Activated B cell treated with CpG ODN at 0.5 μM for 24 hours (primary cell): ENCODE results near the gene ITPR3. TPM values are rescaled to one million over a fixed set of nuclear protein-coding genes. Genes with fewer than 3 reads are reported as not detected.

Experiments used
- ATAC-seq: fragments of 200-7000 bp; cut with Tn5 transposase; one replicate; pipeline ENCODE4 v1.10.0; 2021; ENCODE audit warnings: low read depth, mild to moderate bottlenecking, moderate library complexity
- CTCF ChIA-PET: fragments of 350-600 bp; sonication (Branson Sonifier 250); formaldehyde crosslinking; loops from one replicate; lab custom pipeline; 2021; ENCODE audit warnings: antibody characterized with exemption; lab: Charles Lee
- POLR2A ChIA-PET: fragments of 350-600 bp; sonication (Branson Sonifier 250); formaldehyde crosslinking; loops from one replicate; lab custom pipeline; 2021; ENCODE audit warnings: antibody characterized with exemption; lab: Charles Lee
- DNase-seq: peaks from one replicate; pipeline ENCODE4 v3.0.0; 2022
- H3K27ac Mint-ChIP-seq: one replicate; pipeline ENCODE4 v1.8.0; 2020; ENCODE audit warnings: mixed read lengths
- H3K27me3 Mint-ChIP-seq: one replicate; pipeline ENCODE4 v1.8.0; 2021; ENCODE audit warnings: mixed read lengths
- H3K36me3 Mint-ChIP-seq: one replicate; pipeline ENCODE4 v1.8.0; 2021; ENCODE audit warnings: low read depth, mixed read lengths
- H3K4me1 Mint-ChIP-seq: one replicate; pipeline ENCODE4 v1.8.0; 2021; ENCODE audit warnings: mixed read lengths
- H3K4me3 Mint-ChIP-seq: one replicate; pipeline ENCODE4 v1.8.0; 2020; ENCODE audit warnings: mild to moderate bottlenecking, mixed read lengths
- H3K9me3 Mint-ChIP-seq: one replicate; pipeline ENCODE4 v1.8.0; 2020; ENCODE audit warnings: mixed read lengths
- CTCF ChIP-seq: fragments of 200-600 bp; IDR thresholded peaks from one replicate; pipeline ENCODE4 v1.8.0; 2022; ENCODE audit warnings: antibody characterized with exemption, mild to moderate bottlenecking
- intact Hi-C: fragments of 100-400 bp; cut with micrococcal nuclease; formaldehyde crosslinking; loops from one replicate; pipeline ENCODE4 v1.15.1; 2024
- total RNA-seq: library from RNA; stranded (reverse); gene quantifications from 2 replicates; pipeline ENCODE4 v1.2.3, GENCODE V29; 2022

ITPR3 gene
- total RNA-seq, 1 donor from 2014 or later = 35.5 TPM

- ATAC-seq (no peak), DNase-seq (no peak)
- peaks cover 2% of the 10 kb centered on the region for H3K36me3 Mint-ChIP-seq
- ChIA-PET POLR2A (no interaction called here), CTCF (interaction anchor here (0.6 kb wide), 1 partner anchor 14 kb away, joined by 3 read pairs; no protein-coding TSS in a partner anchor)
- H3K27ac Mint-ChIP-seq = no peak overlapping the region
- intact Hi-C loops = no loop called here
- H3K27me3 Mint-ChIP-seq = no peaks in the 10 kb centered on the region
- H3K4me3 Mint-ChIP-seq = no peak overlapping the region
- no peak for TF ChIP-seq CTCF
- H3K4me1 Mint-ChIP-seq = peaks cover 29% of the 10 kb centered on the region
- no peaks in the 10 kb centered on the region for H3K9me3 Mint-ChIP-seq
Observed at GRCh38 chr6:33716379-33716778, 95.3 kb downstream of the ITPR3 start.

DNA sequence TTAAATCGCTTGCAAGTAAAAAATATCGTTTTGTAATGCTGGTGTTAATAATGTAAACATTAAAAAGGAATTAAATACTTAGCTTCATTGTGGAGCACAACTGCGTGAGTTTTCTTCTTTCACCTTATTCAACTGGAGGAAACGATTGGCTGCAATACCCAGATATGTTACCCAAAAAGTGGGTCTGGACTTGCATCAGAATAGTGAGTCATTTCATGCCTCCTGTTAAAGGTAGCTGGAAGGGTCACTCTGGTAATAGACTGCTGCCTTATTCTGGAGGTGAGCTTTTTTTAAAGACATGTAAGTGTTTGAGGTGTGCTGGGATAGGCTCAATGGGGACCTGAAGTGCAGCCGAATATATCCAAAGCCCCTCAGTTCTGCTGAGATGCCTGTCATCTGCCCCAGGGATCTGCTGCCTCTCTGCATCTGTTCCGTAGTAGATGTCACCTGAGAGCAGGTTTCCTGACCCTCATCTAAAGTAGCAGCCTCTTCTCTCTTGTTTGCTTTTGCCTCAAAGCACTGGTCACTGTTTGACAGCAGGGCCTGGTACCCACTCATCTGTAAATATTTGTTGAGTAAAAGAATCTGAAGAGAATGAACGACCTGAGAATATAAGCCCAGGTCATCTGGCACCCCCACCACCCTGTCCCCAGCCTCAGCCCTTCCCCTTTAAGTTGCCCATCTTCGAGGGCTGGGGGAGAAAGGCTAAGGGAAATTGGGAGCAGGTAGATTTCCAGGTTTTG, 95.9 kb downstream of the ITPR3 start:
- Mint-ChIP-seq H3K27ac (no peak overlapping the region), H3K4me3 (no peak overlapping the region), H3K9me3 (no peaks in the 10 kb centered on the region), H3K4me1 (peaks cover 29% of the 10 kb centered on the region), H3K27me3 (peaks cover 2% of the 10 kb centered on the region), H3K36me3 (no peaks in the 10 kb centered on the region)
- intact Hi-C loops = no loop called here
- no peak for TF ChIP-seq CTCF
- DNase-seq (no peak), ATAC-seq (no peak)
- ChIA-PET POLR2A (no interaction called here), CTCF (no interaction called here)

GRCh38 chr6:33717934-33718455, 96.9 kb downstream of the ITPR3 start:
- no peak for TF ChIP-seq CTCF
- H3K9me3 Mint-ChIP-seq = no peaks in the 10 kb centered on the region
- no peak overlapping the region for H3K4me3 Mint-ChIP-seq
- ATAC-seq (no peak), DNase-seq (no peak)
- H3K4me1 Mint-ChIP-seq = peaks cover 31% of the 10 kb centered on the region
- H3K36me3 Mint-ChIP-seq = no peaks in the 10 kb centered on the region
- intact Hi-C loops = no loop called here
- no peak overlapping the region for H3K27ac Mint-ChIP-seq
- peaks cover 2% of the 10 kb centered on the region for H3K27me3 Mint-ChIP-seq
- CTCF ChIA-PET = no interaction called here
- POLR2A ChIA-PET = interaction anchor here (0.6 kb wide), 2 partner anchors 36 to 709 kb away, joined by 4 to 7 read pairs; no protein-coding TSS in a partner anchor

DNA sequence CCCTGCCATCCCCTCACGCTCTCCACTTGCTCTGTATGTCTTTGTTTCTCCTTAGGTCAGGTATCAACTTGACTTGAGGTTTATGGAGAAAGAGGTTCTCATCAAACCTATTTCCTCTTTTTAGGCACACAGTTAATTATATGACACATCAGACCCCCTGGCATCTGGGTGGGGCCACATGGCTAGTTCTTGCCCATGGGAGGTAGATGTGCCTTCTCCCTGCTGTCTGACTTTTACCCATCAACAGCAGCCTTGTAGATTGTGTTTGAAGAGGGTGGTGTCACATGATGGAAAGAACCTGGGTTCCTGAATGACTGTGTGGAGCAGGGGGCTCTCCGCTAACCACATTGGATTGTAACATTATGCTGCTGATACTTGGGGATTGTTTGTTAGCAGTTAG, 97.6 kb downstream of the ITPR3 start:
- intact Hi-C loops = no loop called here
- DNase-seq (no peak), ATAC-seq (no peak)
- H3K36me3 Mint-ChIP-seq = no peaks in the 10 kb centered on the region
- H3K27ac Mint-ChIP-seq = no peak overlapping the region
- H3K4me1 Mint-ChIP-seq = peaks cover 29% of the 10 kb centered on the region
- ChIA-PET POLR2A (interaction anchor here (0.6 kb wide), 1 partner anchor 708 kb away, joined by 7 read pairs; no protein-coding TSS in a partner anchor), CTCF (no interaction called here)
- H3K9me3 Mint-ChIP-seq = no peaks in the 10 kb centered on the region
- TF ChIP-seq CTCF = no peak
- H3K27me3 Mint-ChIP-seq = peaks cover 5% of the 10 kb centered on the region
- H3K4me3 Mint-ChIP-seq = no peak overlapping the region

DNA sequence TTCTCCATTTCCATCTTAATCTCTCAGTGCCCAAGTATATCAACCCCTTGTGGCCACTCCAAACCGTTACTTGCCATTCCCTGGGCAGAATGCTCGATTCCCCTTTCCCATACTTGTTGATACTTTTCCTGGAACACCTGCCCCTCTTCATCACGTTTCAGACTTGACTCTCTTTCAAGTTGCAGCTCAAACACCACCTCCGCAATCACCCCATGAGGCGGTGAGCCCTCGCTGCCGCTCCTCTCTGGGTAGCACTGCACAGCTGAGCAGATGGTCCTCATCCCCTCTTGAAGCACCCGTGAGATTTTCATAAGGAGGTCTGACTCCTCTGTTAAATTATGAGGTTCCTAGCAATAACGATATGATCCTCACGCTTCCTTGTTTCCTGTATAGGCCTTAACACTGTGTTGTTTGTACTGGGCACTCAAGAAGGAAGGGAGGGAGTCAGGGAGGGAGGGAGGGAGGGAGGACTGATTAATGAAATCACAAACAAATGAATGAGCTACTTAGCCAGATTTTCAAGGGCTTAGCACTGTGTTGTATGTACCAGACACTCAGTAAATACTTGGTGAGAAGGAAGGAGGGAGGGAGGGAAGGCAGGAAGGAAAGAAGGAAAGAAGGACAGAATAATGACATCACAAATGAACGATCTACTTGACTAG, 98.3 kb downstream of the ITPR3 start:
- ChIA-PET POLR2A (no interaction called here), CTCF (no interaction called here)
- H3K4me3 Mint-ChIP-seq = no peak overlapping the region
- no peak overlapping the region for H3K27ac Mint-ChIP-seq
- peaks cover 29% of the 10 kb centered on the region for H3K4me1 Mint-ChIP-seq
- H3K36me3 Mint-ChIP-seq = no peaks in the 10 kb centered on the region
- no peaks in the 10 kb centered on the region for H3K9me3 Mint-ChIP-seq
- peaks cover 9% of the 10 kb centered on the region for H3K27me3 Mint-ChIP-seq
- DNase-seq = no peak
- no peak for TF ChIP-seq CTCF
- intact Hi-C loops = no loop called here
- ATAC-seq = no peak
